NCI-H774 (cell line): ENCODE results near the gene CNTN2.

Experiments
- DNase-seq: peaks from one replicate; lab custom pipeline; 2025; lab: John Stamatoyannopoulos, UW

Gene CNTN2

DNA sequence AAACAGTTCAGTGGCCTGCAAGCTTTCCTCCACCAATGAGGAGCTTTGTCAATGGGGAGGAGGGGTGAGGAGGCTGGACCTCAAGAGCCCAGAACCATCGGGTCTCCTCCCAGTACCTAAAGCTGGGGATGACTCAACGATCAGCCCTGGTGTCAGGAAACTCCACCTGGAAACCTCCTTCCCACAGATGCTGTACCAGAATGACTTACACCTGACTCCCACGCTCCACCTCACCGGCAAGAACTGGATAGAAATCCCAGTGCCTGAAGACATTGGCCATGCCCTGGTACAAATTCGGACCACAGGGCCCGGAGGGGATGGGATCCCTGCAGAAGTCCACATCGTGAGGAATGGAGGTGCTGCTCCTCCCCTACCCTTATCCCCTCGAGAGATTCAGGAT is 29.9 kb downstream of the CNTN2 start:
- no peak for DNase-seq

DNA sequence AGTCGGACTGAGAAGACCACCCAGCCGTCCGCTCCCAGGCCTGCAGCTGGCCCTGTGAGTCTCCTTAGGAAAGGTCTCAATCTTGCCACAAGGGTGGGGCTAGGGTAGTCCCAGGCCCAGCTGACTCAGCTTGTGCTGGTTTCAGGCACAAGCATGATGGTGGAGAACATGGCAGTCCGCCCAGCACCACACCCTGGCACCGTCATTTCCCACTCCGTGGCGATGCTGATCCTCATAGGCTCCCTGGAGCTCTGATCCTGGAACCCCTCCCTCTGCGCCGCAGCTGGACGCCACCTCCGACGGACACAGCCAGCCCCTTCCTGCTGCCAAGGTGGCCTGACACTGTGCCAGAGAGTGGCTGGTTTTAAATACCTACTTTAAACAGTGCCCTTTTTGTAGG is 30.5 kb downstream of the CNTN2 start:
- DNase-seq, result no peak

DNA sequence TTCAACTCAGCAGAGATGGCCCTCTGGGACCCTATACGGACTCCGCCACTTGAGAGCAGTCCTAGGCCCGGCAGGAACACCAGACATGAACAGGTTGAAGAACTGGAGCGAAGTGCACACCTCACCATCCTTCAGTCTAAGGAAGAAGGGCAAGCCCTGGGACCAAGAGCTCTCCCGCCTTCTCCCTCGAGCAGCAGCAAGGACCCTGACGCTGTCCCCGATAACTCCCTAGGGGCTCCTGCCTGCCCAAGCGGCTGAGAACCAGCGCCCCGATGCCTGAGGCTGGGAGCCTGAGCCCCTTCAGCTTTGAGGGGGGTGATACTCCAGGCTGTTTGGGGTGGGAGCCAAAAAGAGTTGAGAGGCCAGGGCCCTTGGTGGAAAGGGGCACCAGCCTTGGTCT is 31.1 kb downstream of the CNTN2 start:
- DNase-seq, result no peak

DNA sequence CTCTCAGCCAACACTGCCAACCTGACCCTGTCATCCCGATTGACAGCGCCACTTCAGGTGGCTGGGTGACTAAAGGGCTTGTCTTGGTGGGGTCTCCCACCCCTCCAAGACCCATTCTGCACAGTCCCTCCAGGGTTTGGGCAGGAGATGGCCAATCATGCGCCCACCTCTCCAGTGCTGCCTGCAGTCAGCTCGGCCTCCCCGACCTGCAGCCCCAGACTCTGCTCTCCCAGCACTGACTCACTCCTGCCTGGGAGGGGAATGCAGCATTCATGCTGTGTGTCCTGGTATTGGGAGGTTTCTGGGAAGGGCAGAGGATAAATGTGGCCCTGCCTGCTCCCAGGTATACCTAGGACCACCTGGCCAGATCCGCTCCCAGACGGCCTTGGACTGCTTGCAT is 31.5 kb downstream of the CNTN2 start:
- no peak for DNase-seq

DNA sequence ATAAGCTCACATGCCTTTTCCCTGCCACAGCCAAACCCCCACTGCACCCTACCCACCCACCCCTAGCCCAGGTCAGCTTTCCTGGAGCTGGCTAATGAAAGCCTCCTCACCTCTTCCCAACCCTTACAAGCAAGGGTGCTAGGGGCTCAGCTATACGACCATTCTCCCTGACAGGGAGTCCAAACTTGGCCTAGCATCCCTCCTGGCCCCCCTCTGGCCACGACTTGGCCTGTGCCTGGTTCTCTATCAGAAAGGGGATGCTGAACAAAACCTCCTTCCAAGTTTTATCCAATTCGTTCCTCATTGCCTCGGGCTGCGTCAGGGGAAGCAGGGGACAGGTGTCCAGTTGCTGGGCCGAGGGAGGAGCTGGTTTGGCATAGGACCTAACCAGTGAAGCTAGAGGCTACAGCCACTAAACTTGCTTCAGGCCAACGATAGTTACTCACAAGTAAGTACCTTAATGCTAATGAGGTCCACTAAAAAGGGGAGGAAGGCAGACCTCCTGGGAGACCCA is 32.7 kb downstream of the CNTN2 start:
- DNase-seq, result no peak

DNA sequence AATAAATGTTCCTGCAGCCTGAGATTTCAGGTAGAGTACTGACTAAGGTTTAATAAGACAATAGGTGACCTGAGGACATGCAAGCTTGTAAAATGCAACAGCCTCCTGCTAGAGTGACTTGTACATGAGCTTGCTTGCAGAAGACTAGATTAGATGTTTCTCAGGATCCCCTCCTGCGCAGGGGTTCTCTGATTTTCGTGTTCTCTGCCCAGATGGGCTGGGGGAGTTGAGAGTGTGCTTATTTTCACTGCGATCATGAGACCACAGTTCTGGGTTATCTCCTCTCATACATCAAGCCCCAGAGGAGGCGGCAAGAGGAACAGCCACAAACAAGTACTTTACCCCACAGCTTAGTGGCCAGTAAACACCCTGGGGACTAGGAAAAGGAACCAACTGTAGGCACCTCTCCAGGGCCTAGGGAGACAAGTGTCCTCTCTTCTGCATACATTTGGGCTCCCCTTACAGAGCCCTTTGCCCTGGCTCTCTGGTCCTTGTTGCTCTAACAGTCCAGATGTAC is 33.3 kb downstream of the CNTN2 start:
- DNase-seq, result no peak

DNA sequence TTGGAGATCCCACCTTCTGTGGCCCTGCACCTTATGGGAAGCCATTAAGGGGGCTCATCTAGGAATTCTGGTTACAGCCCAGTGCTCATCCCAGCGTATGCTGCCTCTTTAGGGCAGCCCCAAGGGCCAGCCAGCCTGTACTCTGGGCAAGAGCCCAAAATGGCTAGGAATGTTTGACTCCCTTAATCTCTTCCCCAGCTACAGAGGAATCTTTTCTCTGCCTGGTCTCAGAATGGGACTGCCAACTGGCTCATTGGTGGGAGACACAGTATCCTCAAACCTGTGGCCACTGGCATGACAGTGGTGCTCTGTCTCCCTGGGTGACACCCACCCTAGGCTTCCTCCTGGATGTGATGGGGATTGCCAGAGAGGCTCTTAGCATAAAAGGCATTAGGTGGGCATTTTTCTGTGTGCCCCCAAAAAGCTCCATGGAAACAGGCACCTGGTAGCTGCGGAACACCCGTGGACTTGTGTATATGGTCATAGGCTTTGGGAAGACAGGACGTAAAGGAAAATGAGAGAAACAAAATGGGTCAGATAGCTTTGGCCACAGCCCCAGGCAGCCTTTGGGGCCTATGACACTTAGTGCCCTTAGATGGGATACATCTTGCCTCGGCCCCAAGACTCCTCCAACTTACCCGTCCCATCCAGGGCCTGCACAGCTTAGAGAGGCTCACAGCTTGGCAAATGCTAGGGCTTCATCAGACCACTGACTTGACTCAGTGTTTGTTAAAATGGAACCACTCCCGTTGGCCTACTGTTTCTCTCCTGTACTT is 34.3 kb downstream of the CNTN2 start:
- no peak for DNase-seq

DNA sequence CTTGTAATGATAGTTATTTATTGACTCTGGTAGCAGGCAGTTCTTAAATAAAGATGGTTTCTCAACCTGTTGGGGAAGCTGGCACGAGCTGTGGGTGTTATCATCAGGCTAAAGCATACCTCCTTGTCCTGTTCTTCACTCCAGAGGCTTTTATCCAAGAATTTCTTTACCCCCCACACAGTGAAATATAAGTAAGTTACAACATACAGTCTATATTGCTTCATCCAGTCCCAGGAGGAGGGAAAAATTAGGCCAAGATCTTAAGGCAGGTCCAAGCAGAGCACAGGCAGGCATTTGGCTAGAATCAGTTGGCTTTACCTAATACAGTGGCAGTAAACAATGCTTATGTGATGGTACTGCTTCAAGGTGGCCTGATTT is 34.9 kb downstream of the CNTN2 start:
- DNase-seq, result no peak

DNA sequence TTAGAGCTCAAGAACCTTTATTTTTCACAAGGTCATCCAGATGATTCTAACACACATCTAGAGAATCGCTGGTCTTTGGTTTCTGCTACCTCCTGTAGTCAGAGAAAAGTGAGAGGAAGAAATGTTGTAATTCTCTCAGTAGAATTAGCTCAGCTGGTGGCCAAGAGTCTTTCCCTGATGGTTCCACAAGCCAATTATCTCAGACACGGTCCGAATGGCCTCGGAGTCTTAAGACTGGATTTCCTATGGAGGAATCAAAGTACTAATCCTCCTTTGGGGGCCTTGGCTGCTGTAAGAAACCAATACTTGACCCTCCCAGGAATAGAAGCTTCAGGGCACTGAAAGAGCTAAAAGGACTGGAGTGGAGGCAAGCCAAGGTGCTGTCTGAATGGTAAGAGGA is 39.4 kb downstream of the CNTN2 start:
- no peak for DNase-seq

DNA sequence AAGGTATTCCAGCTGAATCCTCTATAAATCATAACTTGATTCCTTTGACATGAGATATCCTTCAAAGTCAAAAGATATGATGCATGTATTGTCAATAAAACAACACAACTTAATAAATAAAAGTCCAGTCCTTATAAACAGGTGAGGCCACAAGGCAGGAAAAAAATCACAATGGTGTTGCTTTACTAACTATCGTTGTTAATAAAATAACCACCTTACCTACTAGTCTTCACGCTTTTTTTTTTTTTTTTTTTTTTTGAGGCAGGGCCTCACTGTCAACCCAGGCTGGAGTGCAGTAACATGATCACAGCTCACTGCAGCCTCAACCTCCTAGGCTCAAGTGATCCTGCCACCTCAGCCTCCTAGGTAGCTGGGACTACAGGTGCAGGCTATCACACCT is 41.3 kb downstream of the CNTN2 start, which contains the start of gene TMEM81:
TMEM81 (minus strand) TSS at position 101 of the 400 bp plus-strand sequence. CDS start 140 bp downstream, outside the sequence.
- no peak for DNase-seq

DNA sequence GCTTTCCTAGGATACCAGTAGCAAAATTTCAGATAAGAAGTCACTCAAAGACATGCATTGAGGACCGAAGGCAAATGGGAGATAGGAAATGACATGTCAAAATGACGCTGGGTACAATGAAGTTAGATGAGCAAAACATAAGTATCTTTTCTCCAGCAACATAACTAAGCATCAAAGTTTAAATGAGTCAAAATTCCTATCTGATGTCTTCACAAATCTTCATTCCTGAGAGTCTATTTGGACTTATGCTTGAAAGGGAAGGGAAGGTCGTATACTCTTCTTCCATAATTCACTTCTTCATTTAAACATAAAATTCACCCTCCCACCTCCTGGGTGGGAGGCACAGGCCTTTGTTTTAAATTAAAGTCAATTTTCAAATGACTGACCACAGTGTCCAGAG is 45.3 kb downstream of the CNTN2 start:
- no peak for DNase-seq

DNA sequence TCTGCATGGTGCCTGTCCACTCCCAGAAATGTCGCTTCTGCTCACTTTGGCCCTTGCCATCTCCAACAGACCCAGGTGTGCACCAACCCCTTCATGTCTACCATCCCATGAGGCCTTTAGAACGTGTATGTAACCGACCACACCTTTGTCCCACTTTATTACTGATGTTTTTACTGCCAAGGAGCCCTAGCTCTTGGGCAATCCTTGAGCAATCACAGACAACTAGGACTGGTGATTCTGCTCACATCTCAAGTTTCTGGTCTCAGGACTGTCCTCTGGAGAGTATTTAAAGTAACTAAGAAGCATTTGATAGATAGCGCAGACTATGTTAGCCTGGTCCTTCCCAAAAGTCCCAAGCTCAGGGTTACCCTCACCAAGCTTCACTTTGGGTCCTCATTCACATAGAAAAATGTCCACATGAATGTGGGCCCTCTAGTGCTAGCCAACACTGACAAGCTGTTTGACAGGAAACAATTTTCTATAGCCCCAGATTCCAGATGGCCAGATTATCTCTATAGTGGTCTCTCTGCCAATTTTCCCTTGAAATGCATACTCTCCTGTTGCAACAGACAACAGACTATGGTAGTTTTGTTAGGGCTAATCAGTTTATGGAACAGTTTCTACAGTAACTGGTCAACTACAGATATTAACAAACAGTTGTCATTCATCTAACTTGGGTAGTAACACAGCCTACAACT is 48.2 kb downstream of the CNTN2 start:
- DNase-seq, result no peak

DNA sequence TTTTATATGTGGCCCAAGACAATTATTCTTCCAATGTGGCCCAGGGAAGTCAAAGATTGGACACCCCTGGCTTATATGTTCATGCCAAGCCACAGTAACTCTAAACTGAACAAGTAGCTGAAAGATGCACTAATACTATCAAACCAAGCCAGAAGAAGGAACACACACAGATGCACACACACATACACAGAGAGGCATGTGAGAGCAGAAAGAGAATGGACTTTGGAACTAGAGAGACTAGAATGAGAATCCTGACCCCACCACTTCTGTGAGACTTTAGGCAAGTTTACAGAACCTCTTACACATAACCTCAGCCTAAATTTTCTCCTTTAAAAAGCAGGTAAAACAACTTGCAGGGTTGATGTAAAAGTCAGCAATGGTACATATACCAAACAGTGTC is 52.4 kb downstream of the CNTN2 start:
- no peak for DNase-seq

DNA sequence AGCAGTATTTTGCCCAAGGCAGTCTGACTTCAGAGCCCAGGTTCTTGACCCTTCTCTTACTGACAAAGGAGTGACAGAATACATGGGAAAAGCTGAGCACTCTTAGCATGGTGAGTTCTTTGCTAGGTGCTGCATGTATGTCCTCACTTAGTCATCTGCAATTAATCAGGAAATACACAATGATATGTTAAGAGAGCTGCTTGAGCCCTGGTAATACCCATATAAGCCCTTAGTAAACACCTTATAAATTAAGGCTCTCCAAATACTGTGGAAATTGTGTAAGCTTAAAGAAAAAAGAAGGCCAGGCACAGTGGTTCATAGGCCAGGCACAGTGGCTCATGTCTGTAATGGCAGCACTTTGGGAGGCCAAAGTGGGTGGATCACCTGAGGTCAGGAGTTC is 55.2 kb downstream of the CNTN2 start:
- no peak for DNase-seq

DNA sequence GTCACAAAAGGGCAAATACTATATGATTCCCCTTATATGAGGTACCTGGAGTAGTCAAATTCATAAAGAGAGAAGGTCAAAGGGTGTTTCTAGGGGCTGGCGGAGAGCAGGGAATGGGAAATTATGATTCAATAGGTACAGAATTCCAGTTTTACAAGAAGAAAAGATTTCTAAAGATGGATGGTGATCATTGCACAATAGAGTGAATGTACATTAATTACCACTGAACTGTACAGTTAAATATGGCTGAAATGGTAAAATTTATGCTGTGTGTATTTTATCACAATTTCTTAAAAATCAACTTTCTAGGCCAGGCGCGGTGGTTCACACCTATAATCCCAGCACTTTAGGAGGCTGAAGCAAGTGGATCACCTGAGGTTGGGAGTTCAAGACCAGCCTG is 59.4 kb downstream of the CNTN2 start:
- DNase-seq, result no peak

DNA sequence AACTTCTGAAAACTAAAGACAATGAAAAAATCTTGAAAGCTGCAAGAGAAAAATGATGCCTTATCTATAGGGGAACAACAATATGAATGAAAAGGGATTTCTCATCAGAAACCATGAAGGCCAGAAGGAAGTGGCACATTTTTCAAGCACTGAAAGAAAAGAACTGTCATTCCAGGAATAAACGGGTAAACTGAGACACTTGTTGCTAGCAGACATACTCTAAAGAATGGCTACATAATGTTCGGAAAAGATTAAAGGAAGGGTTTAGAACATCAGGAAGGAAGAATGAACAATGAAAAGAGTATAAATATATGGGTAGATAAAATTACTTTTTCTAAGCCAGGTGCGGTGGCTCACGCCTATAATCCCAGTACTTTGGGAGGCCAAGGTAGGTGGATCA is 64.3 kb downstream of the CNTN2 start:
- DNase-seq, result no peak

DNA sequence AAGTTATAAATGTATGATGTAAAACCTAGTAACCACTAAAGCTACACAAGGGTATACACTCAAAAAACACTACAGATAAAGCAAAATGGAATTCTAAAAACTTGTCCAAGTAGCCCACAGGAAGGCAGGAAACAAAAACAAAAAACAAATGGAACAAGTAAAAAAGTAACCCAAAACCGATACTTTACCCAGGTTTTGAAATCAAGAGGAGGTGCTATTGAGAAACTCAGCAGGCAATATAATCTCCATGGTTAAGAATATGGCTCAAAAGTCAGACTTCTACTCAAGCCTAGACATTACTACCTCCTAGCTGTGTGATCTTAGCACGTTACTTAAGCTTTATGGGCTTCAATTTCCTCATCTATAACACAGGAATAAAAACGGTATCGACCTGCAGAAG is 65.5 kb downstream of the CNTN2 start:
- DNase-seq, result no peak

DNA sequence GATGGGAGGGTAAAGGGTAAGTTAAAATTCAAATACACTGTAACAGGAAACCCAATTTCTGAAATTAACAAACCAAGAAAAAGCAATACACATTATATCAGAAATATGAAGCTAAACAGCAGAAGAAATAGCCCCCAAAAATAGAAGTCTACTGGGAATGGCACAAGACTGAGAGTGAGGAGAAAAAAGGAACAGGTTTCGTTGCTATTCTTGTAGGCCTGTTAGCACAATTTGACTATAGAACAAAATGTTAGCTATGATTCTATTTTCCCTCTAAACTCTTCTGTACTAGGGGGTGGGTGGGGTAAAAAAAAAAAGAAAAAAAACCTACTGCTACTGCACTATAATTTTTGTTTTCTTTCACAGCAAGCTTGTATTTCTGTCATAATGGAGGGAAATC is 66.3 kb downstream of the CNTN2 start:
- no peak for DNase-seq

DNA sequence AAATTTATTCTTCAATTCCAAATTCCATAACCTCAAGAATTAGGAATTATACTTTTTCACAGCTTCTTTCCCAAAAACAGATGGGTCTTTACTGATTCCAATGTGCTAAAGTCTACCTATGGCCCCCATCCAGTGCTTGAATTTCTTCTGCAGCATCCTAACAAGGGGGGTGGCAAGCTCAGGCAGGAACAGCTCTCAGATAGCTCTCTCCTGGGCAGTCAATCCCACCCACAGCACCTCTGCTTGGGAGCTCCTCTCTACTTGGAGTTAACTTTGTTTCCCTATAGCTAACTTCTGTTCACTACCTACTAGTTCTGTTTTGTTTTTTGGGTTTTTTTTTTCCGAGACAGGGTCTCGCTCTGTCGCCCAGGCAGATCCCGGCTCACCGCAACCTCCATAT is 66.7 kb downstream of the CNTN2 start:
- no peak for DNase-seq

DNA sequence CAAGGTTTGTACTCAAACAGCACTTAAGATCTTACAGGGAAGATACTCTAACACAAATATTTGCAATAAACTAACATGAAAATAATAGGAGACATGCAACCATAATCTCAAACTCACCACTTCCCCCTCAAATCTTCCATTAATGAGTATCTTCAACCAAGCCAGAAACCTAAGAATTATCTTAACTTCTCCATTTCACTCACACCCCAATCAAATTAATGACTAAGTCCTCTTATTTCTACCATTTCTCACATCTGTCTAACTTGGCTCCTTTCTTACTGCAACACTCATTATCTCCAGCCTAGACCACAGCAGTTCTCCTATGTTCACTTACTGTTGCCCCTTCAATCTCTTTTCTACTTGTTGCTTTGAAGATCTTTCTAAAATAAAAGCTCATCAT is 68.3 kb downstream of the CNTN2 start:
- DNase-seq, result no peak

DNA sequence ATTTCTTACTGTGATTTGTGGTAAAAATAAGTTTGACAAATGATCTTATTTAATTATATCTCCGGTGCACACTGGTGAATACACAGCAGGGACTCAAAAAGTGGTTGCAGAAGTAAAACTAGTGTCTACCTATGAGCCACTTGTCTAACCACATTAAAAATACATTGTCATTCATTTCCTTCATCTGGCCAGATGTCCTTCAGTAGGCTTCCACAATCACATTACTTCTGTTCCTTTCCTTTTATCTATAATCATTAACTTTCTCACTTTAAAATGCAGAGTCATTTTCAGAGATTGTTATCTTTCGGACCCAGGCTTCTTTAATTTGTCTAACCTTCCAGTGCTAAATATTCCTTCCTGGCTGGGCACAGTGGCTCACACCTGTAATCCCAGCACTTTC is 75.7 kb downstream of the CNTN2 start:
- no peak for DNase-seq

DNA sequence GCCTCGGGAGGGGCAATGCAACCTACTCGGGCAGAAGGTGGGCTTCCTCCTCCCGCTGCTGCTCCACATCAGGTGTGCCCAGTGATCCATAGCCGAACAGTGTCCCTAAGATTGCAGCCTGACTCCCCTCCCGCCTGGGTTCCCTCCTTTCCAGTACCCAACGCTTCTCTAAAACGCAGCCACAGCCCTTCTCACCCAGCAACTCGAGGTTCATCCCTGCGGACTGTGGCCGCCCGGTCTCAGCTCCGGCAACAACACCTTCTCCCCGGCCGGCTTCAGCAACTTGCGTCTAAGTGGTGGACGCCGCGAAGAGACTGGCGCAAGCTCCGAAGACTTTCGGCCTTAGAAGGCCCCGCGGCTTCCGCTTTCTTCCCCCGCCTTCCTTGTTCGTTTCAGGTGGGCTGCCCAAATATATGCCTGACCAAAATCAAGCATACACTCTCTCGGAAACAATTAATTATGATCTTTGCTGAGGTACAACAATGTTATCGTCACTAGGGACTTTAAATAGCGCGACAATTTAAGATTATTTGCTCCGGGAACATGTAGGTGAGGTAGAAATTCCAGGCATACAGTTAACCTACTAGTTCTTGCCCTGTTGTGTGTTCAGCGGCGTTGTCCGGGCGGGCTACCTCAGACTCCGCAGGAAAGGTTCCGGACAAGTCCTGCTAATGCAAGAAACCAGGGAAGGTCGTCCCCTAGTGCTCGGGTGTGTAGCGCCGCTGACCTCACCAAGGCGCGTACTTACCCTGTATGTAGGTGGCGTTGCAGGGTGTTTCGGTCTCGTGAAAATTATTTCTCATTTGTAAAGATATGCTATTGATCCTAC is 78.9 kb downstream of the CNTN2 start, which contains the start of gene RBBP5:
RBBP5 (minus strand) TSS at position 319 of the 829 bp plus-strand sequence; CDS start at position 214, 105 bp downstream.
- peak; percentile 95 for DNase-seq
